ENCODE measurements around the gene GPR61.

DNA sequence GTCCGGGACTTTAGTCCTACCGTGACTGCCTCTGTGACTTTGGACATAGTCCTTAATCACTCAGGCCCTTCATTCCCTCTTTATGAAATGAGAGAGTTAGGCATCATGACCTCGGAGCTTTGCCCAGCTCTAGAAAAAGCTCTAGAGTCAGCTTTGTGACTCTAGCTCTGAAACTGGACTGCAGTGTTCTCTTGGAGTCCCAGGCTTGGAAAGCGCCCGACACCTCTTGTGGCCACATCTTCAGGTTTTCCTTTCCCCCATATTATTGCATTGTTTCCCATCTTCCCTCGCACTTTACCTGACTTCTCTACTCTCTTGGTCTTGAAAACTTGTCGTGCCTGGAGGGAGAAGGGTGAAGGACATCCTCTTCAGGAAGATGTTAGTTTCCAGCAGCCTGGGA is 17.6 kb upstream of the GPR61 start:
- TF ChIP-seq, protein P1, sequence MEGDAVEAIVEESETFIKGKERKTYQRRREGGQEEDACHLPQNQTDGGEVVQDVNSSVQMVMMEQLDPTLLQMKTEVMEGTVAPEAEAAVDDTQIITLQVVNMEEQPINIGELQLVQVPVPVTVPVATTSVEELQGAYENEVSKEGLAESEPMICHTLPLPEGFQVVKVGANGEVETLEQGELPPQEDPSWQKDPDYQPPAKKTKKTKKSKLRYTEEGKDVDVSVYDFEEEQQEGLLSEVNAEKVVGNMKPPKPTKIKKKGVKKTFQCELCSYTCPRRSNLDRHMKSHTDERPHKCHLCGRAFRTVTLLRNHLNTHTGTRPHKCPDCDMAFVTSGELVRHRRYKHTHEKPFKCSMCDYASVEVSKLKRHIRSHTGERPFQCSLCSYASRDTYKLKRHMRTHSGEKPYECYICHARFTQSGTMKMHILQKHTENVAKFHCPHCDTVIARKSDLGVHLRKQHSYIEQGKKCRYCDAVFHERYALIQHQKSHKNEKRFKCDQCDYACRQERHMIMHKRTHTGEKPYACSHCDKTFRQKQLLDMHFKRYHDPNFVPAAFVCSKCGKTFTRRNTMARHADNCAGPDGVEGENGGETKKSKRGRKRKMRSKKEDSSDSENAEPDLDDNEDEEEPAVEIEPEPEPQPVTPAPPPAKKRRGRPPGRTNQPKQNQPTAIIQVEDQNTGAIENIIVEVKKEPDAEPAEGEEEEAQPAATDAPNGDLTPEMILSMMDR (IDR thresholded peaks at IDR 0.05; ENCODE audit: insufficient read depth, low read length, poor library complexity, severe bottlenecking), result no peak
- no peak for TF ChIP-seq EZH2phosphoT487 (conservative IDR thresholded peaks at IDR 0.05; ENCODE audit: low read length)

All from SU-DHL-6 (cell line).